Skin of body (tissue), 2 donors: ENCODE results near the gene CD14. TPM values are rescaled to one million over a fixed set of nuclear protein-coding genes. Genes with fewer than 3 reads are reported as not detected.
A peak's percentile ranks its signal among the peaks of the same experiment; 100 is the strongest.
"Not testable (repeated sequence)": the region's sequence is repeated elsewhere in the genome, so short reads cannot be mapped to it uniquely, and the experiment has no call there.

Source experiments
- DNase-seq: peaks from one replicate; lab custom pipeline; 2025; lab: John Stamatoyannopoulos, UW
- total RNA-seq: library from RNA; depleted of rRNA; stranded (reverse); fragments of >200 nt; gene quantifications from one replicate; pipeline ENCODE4 v1.2.3, GENCODE V29; 2014

Gene CD14
- total RNA-seq, 1 donor from 2014 or later = 52.3 TPM

GRCh38 chr5:140596321-140596741 lies 36.6 kb downstream of the CD14 start:
- DNase-seq = no peak

DNA sequence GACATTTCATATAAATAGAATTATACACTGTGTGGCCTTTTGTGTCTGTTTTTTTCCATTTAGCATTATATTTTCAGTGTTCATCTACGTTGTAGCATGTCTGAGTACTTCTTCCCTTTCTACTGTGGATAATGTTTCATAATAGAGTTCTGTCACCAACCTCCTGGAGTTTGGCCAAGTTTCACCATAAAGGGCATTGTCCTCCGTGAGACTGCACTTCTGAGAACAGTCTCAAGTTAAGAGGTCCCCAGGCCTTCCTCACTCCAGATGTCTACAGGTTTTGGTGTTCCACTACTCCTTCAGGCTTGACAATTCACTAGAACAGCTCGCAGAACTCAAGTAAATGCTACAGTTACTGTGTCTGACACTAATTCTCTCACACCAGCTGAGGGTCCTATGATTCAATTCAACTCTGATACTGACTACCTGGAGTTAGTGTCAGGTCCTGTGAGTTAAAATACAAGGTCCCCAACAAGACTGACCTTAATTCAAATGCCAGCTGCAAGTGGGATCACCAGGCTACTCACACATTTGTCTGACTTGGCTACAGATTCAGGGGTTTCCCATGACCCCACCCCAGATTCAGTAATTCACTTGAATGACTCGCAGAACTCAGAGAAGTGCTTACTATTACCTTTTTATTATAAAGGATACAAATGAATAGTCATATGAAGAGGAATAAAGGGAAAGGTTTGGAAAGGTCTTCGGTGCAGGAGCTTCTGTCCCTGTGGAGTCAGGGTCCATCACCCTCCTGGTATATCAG lies 37.3 kb downstream of the CD14 start:
- no peak for DNase-seq

DNA sequence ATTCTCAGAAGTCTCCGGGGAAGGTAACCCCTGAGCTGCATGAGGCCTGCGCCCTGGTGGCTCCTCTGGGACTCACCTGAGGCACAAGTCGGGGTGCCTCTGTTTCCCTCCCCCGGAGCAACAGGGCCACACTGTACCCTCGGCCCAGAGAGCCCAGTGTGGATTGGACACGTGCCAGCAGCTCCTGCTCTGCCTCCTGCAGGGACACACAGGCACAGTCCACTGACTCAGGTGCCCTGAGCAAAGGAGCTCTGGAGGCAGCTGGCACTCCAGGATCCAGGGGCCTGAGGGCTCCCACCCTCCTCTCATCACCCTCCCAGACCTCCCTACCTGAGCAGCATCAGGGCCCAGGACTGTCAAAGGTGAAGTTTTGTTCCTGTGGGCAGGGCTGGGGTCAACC lies 38.8 kb downstream of the CD14 start:
- DNase-seq = no peak

GRCh38 chr5:140593070-140593469 lies 39.9 kb downstream of the CD14 start:
- not testable (repeated sequence) for DNase-seq

- no peak for DNase-seq
Observed at GRCh38 chr5:140591747-140592372, 41.1 kb downstream of the CD14 start.

- DNase-seq = no peak
Observed at GRCh38 chr5:140590861-140591260, 42.1 kb downstream of the CD14 start.

GRCh38 chr5:140588311-140589070 lies 44.5 kb downstream of the CD14 start:
- DNase-seq = peak; percentile 27

GRCh38 chr5:140587495-140587894 lies 45.5 kb downstream of the CD14 start:
- DNase-seq = no peak

Other genes with a start within 250 kb of the CD14 start
- gene ANKHD1, start 231.3 kb downstream of the CD14 start, total RNA-seq = 132 TPM
- gene EIF4EBP3, start 85.5 kb downstream of the CD14 start, total RNA-seq = 1.3 TPM
- gene SRA1, start 75.7 kb downstream of the CD14 start, total RNA-seq = 14.5 TPM
- gene APBB3, start 68.6 kb downstream of the CD14 start, total RNA-seq = 14.8 TPM
- 9.5 TPM for gene SLC35A4, start 68.3 kb downstream of the CD14 start, total RNA-seq
- 6.5 TPM for gene TMCO6, start 6.3 kb upstream of the CD14 start, total RNA-seq
- 33.9 TPM for gene NDUFA2, start 14.5 kb upstream of the CD14 start, total RNA-seq
- gene IK, start 14.7 kb upstream of the CD14 start, total RNA-seq = 51.3 TPM
- gene WDR55, start 31.7 kb upstream of the CD14 start, total RNA-seq = 11.8 TPM
- 0.30 TPM for gene DND1, start 40.4 kb upstream of the CD14 start, total RNA-seq
- gene HARS1, start 58.2 kb upstream of the CD14 start, total RNA-seq = 36.9 TPM
- gene HARS2, start 58.3 kb upstream of the CD14 start, total RNA-seq = 19.6 TPM
- 31.4 TPM for gene ZMAT2, start 67.3 kb upstream of the CD14 start, total RNA-seq
- gene PCDHA1, start 153.0 kb upstream of the CD14 start, total RNA-seq = not detected
- gene PCDHA2, start 161.7 kb upstream of the CD14 start, total RNA-seq = 0.20 TPM
- 0.20 TPM for gene PCDHA3, start 167.9 kb upstream of the CD14 start, total RNA-seq
- gene PCDHA4, start 173.9 kb upstream of the CD14 start, total RNA-seq = 0.30 TPM
- 0.20 TPM for gene PCDHA5, start 188.4 kb upstream of the CD14 start, total RNA-seq
- gene PCDHA6, start 194.8 kb upstream of the CD14 start, total RNA-seq = 0.30 TPM
- 0.30 TPM for gene PCDHA7, start 201.1 kb upstream of the CD14 start, total RNA-seq
- gene PCDHA8, start 208.0 kb upstream of the CD14 start, total RNA-seq = 0.10 TPM
- 0.30 TPM for gene PCDHA9, start 215.2 kb upstream of the CD14 start, total RNA-seq
- gene PCDHA10, start 222.7 kb upstream of the CD14 start, total RNA-seq = 0.20 TPM
- 0.39 TPM for gene PCDHA11, start 235.8 kb upstream of the CD14 start, total RNA-seq
- 0.20 TPM for gene PCDHA12, start 242.1 kb upstream of the CD14 start, total RNA-seq
- 0.79 TPM for gene PCDHA13, start 248.9 kb upstream of the CD14 start, total RNA-seq